ENCODE data around the gene F2R. TPM values are rescaled to one million over a fixed set of nuclear protein-coding genes. Genes with fewer than 3 reads are reported as not detected.

Gene F2R
- total RNA-seq, 6 experiments from 2014 or later = 47.0 to 73.5 (median 65.5) TPM

DNA sequence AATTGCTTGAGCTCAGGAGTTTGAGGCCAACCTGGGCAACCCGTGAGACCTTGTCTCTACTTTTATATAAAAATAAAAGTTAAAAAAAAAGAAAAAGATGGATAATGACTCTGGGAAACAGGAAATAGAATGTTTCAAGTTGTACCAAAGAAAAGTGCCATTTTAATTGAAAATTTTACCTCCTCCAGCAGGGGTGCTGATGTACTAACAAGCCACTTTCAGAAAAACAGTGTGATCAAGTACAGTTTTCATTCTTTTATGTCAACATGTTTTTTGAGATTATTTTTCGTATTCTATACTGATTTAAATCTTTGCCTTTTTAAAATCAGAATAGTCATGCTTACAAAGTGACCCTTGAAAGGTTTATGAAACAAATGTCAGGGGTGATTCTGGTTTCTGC is 30.8 kb downstream of the F2R start:
- H3K4me1 Mint-ChIP-seq (ENCODE audit: low read depth) = peaks cover 15% of the 10 kb centered on the region
- DNase-seq = no peak
- no peaks in the 10 kb centered on the region for H3K36me3 Mint-ChIP-seq (ENCODE audit: low read depth)
- H3K27ac Mint-ChIP-seq = no peak overlapping the region
- no peaks in the 10 kb centered on the region for H3K9me3 Mint-ChIP-seq
- peaks cover 1% of the 10 kb centered on the region; the same call in 1 of the 2 replicates for H3K27me3 Mint-ChIP-seq (ENCODE audit: insufficient read depth)
- H3K4me3 Mint-ChIP-seq = no peak overlapping the region
- TF ChIP-seq, protein P1, sequence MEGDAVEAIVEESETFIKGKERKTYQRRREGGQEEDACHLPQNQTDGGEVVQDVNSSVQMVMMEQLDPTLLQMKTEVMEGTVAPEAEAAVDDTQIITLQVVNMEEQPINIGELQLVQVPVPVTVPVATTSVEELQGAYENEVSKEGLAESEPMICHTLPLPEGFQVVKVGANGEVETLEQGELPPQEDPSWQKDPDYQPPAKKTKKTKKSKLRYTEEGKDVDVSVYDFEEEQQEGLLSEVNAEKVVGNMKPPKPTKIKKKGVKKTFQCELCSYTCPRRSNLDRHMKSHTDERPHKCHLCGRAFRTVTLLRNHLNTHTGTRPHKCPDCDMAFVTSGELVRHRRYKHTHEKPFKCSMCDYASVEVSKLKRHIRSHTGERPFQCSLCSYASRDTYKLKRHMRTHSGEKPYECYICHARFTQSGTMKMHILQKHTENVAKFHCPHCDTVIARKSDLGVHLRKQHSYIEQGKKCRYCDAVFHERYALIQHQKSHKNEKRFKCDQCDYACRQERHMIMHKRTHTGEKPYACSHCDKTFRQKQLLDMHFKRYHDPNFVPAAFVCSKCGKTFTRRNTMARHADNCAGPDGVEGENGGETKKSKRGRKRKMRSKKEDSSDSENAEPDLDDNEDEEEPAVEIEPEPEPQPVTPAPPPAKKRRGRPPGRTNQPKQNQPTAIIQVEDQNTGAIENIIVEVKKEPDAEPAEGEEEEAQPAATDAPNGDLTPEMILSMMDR (IDR thresholded peaks at IDR 0.05) = peak; percentile 39; the same call in 1 of the 2 replicates

DNA sequence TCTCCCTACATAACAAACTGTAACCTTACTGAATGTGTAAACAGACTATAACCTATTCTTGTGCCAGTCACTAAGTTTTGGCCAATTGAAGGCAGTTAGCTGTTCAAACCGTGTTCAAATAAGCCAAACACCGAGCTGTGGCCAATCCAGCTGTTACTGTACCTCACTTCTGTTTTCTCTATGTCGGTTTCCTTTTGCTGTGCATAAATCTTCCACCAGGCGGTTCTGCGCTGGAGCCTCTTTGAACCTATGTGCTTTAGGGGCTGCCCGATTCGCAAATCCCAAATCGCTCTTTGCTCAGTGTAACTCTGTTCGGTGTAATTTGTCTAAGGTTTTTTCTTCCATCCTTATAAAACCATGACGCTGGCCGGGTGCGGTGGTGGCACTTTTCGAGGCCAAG is 31.8 kb downstream of the F2R start:
- Mint-ChIP-seq H3K4me1 (ENCODE audit: low read depth) (peaks cover 5% of the 10 kb centered on the region), H3K4me3 (no peak overlapping the region), H3K9me3 (no peaks in the 10 kb centered on the region), H3K36me3 (ENCODE audit: low read depth) (no peaks in the 10 kb centered on the region), H3K27ac (no peak overlapping the region), H3K27me3 (ENCODE audit: insufficient read depth) (peaks cover 1% of the 10 kb centered on the region)
- TF ChIP-seq, protein P1 (IDR thresholded peaks at IDR 0.05) = no peak
- no peak for DNase-seq

DNA sequence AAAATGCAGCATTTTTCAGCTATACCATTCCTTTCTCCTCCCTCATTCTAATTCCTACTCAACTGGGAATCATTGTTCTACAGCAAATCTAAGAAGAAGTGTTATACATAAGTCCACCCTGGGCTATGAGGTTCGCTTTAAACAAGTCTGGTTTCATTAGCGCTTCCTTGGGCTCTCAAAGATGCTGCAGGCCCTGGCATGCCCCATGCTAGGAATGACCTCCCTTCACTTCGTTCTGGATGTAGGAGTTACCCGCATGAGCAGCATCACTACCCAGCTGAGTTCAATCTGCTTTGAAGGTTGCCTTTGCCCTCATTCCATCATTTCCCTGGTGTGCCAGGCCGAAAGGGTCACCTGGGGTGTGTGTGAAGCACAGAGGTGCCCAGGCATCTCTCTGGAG is 35.4 kb downstream of the F2R start:
- Mint-ChIP-seq H3K36me3 (ENCODE audit: low read depth) (no peaks in the 10 kb centered on the region), H3K4me1 (ENCODE audit: low read depth) (no peaks in the 10 kb centered on the region), H3K4me3 (no peak overlapping the region), H3K9me3 (no peaks in the 10 kb centered on the region), H3K27me3 (ENCODE audit: insufficient read depth) (peaks cover 1% of the 10 kb centered on the region), H3K27ac (no peak overlapping the region)
- no peak for DNase-seq
- TF ChIP-seq, protein P1 (IDR thresholded peaks at IDR 0.05) = no peak

DNA sequence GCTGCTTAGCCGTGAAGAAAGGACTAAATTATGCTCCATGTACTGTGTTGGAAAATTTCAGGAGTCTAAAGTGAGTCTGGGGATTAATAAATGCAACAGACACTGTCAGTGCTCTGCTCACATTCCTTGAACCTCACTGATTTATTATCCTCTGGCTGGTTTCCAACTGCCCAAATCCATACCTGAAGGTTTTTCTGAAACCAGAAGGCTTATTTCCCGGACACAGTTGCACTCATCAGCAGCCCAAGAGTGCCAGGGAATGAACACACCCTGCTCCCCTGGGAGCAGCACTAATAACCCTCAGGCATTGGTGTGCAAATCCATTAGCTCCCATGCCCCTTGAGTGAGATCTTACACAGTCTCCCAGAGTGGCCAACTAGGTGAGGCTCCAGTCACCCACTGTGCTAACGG is 38.7 kb downstream of the F2R start:
- no peaks in the 10 kb centered on the region for H3K36me3 Mint-ChIP-seq (ENCODE audit: low read depth)
- no peak overlapping the region for H3K4me3 Mint-ChIP-seq
- no peak for DNase-seq
- H3K9me3 Mint-ChIP-seq = no peaks in the 10 kb centered on the region
- H3K27ac Mint-ChIP-seq = no peak overlapping the region
- TF ChIP-seq, protein P1 (IDR thresholded peaks at IDR 0.05) = no peak
- H3K4me1 Mint-ChIP-seq (ENCODE audit: low read depth) = no peaks in the 10 kb centered on the region
- peaks cover 8% of the 10 kb centered on the region for H3K27me3 Mint-ChIP-seq (ENCODE audit: insufficient read depth)

DNA sequence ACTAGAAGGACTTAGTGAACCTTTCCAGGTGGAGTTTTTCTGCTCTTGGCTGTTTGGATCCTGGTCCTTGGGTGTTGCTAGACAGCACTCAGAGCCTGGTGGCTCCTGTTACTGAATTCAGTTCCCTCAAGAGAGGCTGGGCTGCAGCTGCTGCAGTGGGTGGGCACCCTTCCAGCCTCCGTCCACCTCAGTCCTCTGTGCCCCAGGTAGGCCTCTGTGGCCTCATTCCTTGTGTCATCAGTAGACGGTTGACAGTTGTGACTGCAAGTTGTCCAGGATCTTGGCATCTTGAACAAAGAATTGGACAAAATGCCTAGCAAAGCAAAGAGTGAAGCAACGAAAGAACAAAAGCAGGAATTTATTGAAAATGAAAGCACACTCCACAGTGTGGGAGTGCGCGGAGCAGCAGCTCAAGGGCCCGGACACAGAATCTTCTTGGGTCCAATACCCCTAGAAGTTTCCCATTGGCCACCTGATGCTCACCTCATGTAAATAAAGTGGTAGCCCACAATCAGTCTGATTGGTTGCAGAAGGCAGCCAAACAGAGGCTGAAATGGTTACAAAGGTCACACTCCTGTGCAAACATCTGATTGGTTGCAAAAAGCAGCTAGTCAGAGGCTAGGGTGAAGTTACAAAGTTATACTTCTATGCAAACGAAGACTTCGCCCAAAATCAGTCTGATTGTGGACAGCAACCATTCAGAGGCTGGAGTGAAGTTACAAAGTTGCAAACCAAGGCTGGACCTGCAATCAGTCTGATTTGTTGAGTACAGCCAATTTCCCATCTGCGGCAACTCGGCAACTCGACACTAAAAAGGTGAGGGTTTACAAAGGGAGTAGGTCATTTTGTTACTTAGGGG is 40.1 kb downstream of the F2R start:
- no peaks in the 10 kb centered on the region for H3K9me3 Mint-ChIP-seq

More for the DNA sequence above, 40.1 kb downstream of the F2R start:
- H3K27ac Mint-ChIP-seq = no peak overlapping the region
- no peak for DNase-seq
- peaks cover 8% of the 10 kb centered on the region for H3K27me3 Mint-ChIP-seq (ENCODE audit: insufficient read depth)
- no peak overlapping the region for H3K4me3 Mint-ChIP-seq
- no peaks in the 10 kb centered on the region for H3K4me1 Mint-ChIP-seq (ENCODE audit: low read depth)
- H3K36me3 Mint-ChIP-seq (ENCODE audit: low read depth) = no peaks in the 10 kb centered on the region
- TF ChIP-seq, protein P1 (IDR thresholded peaks at IDR 0.05) = no peak
